Cerebellar cortex (tissue), 1 donor: ENCODE measurements around the gene EYS.

ENCODE experiments used
- DNase-seq: peaks from one replicate; pipeline ENCODE4 v3.0.0-alpha.2; 2015; ENCODE audit warnings: low spot score

Gene EYS

GRCh38 chr6:64590965-64591675 lies 1115.9 kb downstream of the EYS start:
- DNase-seq, result no peak

DNA sequence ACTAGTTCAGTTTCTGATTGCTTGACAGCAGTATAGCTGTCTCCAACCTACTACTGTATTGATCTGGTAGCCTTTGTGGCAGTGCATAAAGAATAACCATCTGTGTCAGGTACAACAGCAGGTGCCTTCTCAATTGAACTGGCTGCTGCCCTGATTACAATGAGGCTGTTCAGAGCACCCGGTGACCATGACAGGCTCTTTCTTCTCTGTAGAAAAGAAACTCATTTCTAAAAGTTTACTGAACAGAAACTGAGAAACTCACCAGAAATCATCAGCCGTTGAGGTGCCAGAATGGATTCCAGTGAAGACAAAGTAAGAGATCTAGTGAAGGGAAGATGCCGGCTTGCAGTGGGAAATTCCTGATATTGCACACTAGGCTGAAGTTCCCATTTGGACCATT lies 1117.1 kb downstream of the EYS start:
- no peak for DNase-seq

DNA sequence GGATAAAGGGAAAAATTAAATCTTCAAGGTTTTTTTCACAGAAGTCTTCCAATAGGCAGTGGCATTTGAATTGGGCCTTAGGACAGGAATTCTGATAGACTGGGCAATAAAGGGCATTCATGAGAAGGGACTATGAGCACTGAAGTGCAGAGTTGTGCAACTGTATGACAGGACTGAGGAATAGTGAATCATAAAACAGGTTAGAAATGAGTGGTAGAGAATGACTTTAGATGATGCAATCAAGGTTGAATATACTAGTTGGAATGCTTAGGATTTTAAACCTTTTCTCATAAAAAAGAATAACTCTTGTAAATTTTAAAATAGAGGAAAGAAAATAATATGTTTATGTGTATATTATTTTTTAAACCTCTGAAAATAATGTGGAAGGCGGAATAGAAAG lies 1126.7 kb downstream of the EYS start:
- no peak for DNase-seq

- DNase-seq, result no peak
Measured at GRCh38 chr6:64553249-64553786, 1153.7 kb downstream of the EYS start.

- DNase-seq, result no peak
Measured at GRCh38 chr6:64547594-64548268, 1159.3 kb downstream of the EYS start.

DNA sequence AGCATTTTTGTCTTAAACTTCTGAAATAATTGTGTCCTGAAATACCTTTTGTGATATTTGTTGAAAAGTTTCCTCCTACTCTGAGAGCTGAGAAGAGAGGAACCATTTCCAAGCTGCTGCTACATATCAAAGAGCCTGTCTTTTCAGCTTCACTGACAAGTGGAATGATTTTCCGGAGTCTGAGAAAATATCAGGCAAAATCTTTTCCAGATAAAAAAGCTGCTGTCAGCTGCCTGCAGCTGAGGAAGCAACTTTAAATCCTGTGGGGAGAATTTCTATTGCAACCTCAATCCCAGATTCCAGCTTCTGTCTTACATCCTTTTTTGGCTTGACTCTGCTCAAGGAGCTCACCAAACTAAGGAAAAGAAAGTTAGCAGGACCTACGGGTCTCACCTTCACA lies 1167.1 kb downstream of the EYS start:
- DNase-seq, result no peak

DNA sequence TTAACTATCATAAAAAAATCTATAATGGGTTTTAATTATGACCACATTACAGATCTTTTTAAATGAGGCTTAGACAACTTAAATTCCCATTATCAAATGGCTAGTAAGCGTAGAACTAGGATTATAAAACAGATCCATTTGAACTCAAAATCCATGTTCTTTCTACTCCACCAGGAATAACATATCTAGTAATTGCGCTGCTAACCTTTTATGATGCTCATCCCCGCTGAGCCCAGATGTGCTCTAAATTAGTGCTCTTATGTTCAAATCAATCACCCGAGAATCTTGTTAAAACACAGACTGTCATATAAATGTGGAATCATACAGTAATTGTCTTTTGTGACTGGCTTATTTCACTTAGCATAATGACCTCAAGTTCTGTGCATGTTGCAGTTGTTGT lies 1168.3 kb downstream of the EYS start:
- no peak for DNase-seq

GRCh38 chr6:64527899-64528298 lies 1179.1 kb downstream of the EYS start:
- DNase-seq, result no peak

GRCh38 chr6:64522859-64523258 lies 1184.2 kb downstream of the EYS start:
- no peak for DNase-seq

DNA sequence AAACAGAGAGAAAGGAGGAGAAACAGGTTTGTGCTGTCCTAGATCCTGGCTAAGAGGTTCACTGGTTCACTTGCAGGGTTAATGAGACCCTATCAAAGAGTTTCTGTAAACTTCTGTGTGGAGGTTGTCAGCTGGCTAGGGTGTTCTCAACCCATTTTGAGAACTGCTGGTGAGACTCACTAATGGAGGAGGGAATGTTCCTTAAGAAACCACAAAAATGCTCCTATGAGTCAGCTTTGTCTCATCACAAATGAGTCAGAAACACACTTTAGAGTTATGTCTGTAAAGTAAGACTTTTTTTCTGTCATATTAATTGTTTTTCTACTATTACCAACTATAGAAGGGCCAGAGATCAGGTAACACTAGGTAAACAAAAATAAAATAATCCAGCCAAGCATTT lies 1187.0 kb downstream of the EYS start:
- DNase-seq, result no peak

- DNase-seq, result no peak
Measured at GRCh38 chr6:64516393-64516792, 1190.6 kb downstream of the EYS start.

- DNase-seq, result no peak
Measured at GRCh38 chr6:64507661-64508060, 1199.4 kb downstream of the EYS start.

- DNase-seq, result peak; percentile 10
Measured at GRCh38 chr6:64505312-64505711, 1201.7 kb downstream of the EYS start.

GRCh38 chr6:64504503-64504902 lies 1202.5 kb downstream of the EYS start:
- DNase-seq, result no peak

DNA sequence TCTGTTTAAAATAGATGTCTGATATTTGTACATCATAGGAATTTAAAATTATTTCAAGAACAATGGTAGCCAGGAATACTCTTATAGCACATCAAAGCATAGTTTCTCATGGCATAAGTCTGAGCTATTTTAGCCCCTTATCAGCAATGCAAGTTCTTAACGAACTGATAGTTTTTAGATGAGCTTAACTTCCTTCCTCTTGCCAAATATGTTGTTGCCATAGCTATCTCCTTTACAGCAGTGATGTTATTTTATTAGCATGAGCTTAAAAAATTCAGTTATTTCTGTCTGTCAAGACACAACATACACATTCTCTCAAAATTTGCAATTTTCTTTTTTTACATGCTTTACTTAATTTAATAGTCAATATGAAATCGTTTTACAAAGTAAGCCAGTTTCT lies 1204.2 kb downstream of the EYS start:
- no peak for DNase-seq

DNA sequence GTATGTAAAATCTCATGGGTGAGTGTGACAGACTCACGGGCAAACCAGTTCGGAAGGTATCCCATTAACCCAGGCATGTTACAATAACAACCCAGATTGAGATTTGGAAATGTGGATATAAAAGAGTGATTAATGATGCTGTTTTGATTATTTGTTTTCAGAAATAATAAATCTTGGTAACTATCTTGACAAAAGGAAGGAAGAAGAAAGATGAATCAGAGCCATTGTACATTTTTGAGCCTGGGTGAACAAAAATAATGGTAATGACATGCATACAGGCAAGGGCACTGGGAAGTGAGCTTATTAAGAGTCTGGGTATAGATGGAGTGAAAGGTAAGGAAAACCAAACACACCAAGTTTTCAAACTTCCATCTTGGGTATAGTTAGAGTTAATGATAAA lies 1209.4 kb downstream of the EYS start:
- DNase-seq, result no peak

- no peak for DNase-seq
Measured at GRCh38 chr6:64489763-64490162, 1217.3 kb downstream of the EYS start.

DNA sequence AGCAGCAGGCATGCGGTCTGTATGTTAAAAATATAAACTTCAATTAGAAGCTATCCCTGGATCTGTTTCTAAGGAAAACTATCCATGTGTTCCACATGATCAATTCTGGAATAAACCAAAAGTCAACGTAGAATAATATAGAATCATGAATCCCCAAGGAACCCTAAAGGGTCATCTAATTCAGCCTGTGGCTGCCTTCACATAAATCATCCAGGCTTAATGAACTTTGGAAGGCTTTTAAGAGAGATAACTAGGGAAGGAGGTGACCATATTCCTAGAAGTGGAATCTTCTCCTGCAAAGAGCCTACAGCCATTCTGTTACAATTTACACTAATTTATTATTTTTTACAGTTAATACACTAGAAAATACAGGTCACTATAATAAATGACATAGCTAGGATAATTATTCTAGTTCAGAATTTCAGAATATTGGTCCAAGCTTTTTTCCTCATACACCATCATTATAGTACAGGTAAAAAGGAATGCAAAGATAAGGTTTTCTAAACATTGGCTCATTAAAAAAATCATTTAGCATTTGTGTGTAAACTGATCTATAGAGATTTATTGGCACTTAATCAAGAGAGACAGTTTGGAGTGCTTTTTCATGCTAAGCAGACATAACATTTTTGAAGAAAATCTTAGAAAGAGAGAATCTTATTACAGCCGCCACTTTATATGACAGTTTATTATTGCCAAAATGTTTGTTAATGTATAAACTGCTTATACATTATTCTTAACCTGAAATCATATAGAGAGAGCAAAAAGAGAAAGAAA lies 1220.3 kb downstream of the EYS start:
- no peak for DNase-seq

GRCh38 chr6:64483956-64484499 lies 1223.0 kb downstream of the EYS start:
- no peak for DNase-seq

DNA sequence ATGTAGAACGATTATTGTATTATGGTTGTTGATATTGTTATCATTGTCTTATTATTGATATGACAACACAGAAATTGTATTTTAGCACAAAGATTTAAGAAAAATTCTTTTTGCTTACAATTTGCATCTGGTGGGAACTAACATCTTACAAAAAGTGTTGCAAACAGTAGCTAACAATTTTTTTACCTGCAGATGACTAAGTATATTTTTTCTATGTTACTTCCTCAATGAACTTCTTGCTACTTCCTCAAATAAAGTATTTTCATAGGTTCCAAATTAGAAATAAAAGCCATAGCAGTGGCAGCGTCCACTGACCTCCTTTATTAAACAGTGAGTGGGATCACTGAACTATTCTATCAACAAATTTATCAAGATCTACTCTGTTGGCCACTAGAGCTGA lies 1224.4 kb downstream of the EYS start:
- no peak for DNase-seq

- no peak for DNase-seq
Measured at GRCh38 chr6:64479134-64479533, 1227.9 kb downstream of the EYS start.

DNA sequence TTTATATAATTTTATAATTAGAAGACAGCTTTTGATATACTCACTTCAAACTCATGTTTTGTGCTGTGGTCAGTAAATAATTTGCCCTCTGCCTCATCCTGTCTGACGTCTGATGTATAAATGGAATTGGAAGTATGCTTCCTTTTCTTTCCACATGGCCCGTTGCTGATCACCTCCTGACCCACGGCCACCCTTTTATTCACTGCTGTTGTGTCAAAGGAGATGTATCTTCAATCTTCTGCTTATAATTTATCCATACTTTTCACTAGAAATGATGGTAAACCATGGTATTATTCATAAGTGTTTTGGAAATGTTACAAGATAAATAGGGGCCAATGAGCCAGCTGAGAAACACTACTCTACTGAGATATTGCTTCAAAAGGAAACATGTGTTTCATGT lies 1229.6 kb downstream of the EYS start:
- no peak for DNase-seq

GRCh38 chr6:64476935-64477334 lies 1230.1 kb downstream of the EYS start:
- no peak for DNase-seq
